ENCODE data around the gene GVQW3. TPM values are rescaled to one million over a fixed set of nuclear protein-coding genes. Genes with fewer than 3 reads are reported as not detected.

The GVQW3 gene
- total RNA-seq, 1 experiment from 2014 or later, result 4.7 TPM

GRCh38 chr11:76391811-76392475 is 10.8 kb downstream of the GVQW3 start (continued):
- TF ChIP-seq REST (IDR thresholded peaks at IDR 0.05; ENCODE audit: low read depth) (no peak), SIN3A (IDR thresholded peaks at IDR 0.05; ENCODE audit: low read depth) (no peak), ELF1 (IDR thresholded peaks at IDR 0.05; ENCODE audit: borderline replicate concordance, low read depth) (no peak)

GRCh38 chr11:76392870-76393269 is 11.7 kb downstream of the GVQW3 start:
- no peak for ATAC-seq

More at GRCh38 chr11:76392870-76393269, 11.7 kb downstream of the GVQW3 start:
- no peak overlapping the region for H3K4me3 ChIP-seq (replicated peaks in 1 of 2; ENCODE audit: low read depth in 1 of 2, low read length in 2 of 2)
- no peaks in the 10 kb centered on the region for H3K36me3 ChIP-seq (ENCODE audit: control insufficient read depth in 1 of 2, insufficient read depth in 2 of 2, low read length in 2 of 2)
- no peak for DNase-seq (ENCODE audit: low read depth, low spot score)
- BruUV-seq (replicated peaks), result no TSS peak
- no peaks in the 10 kb centered on the region for H3K27me3 ChIP-seq (ENCODE audit: insufficient read depth, low read length)
- H3K9ac ChIP-seq (ENCODE audit: low read length), result no peak overlapping the region
- TF ChIP-seq RAD21 (IDR thresholded peaks at IDR 0.05; ENCODE audit: low read depth) (no peak), EGR1 (IDR thresholded peaks at IDR 0.05; ENCODE audit: low read depth) (no peak), SIN3A (IDR thresholded peaks at IDR 0.05; ENCODE audit: low read depth) (no peak), FOSL1 (IDR thresholded peaks at IDR 0.05; ENCODE audit: low read depth) (no peak), TCF7L2 (IDR thresholded peaks at IDR 0.05; ENCODE audit: borderline replicate concordance, extremely low read depth, insufficient read depth, insufficient read length) (no peak), CBX3 (IDR thresholded peaks at IDR 0.05; ENCODE audit: low read depth) (no peak), ZNF274 (IDR thresholded peaks at IDR 0.05; ENCODE audit: low read depth, low read length) (no peak), ATF3 (IDR thresholded peaks at IDR 0.05) (no peak), EZH2phosphoT487 (IDR thresholded peaks at IDR 0.05; ENCODE audit: borderline replicate concordance) (no peak), MAX (IDR thresholded peaks at IDR 0.05) (no peak), SP1 (IDR thresholded peaks at IDR 0.05; ENCODE audit: low read depth) (no peak), CEBPB (IDR thresholded peaks at IDR 0.05; ENCODE audit: low read depth) (no peak)
- no peaks in the 10 kb centered on the region for H3K9me3 ChIP-seq (ENCODE audit: control insufficient read depth in 1 of 2, insufficient read depth in 1 of 2, low read depth in 1 of 2, low read length in 2 of 2)
- intact Hi-C loops (cut with micrococcal nuclease), result no loop called here
- no peak overlapping the region for H3K27ac ChIP-seq (ENCODE audit: low read depth, low read length)
- H3K4me2 ChIP-seq (ENCODE audit: low read length), result no peak overlapping the region
- POLR2A ChIA-PET, result no interaction called here
- H3K4me1 ChIP-seq (ENCODE audit: control insufficient read depth in 1 of 2, insufficient read depth in 2 of 2, low read length in 2 of 2), result no peaks in the 10 kb centered on the region
- CTCF ChIA-PET, result no interaction called here
- RAD21 ChIA-PET (ENCODE audit: low non-redundant PET in 1 of 2, low total read pairs in 2 of 2, uncharacterized antibody in 2 of 2, unreplicated experiment in 2 of 2), result no interaction called here
- H2AFZ ChIP-seq (ENCODE audit: low read depth, low read length, poor library complexity, severe bottlenecking), result no peak overlapping the region
- H3K79me2 ChIP-seq (ENCODE audit: insufficient read depth, low read length), result no peaks in the 10 kb centered on the region
- no peaks in the 10 kb centered on the region for H4K20me1 ChIP-seq (ENCODE audit: insufficient read depth)
- no peaks in the 10 kb centered on the region for H3K9me2 ChIP-seq (ENCODE audit: insufficient read depth)

Measured in HCT116 (cell line).